Upper lobe of left lung (tissue), 4 donors: Measurements from ENCODE around the gene GP1BB.

Experiments used
- CTCF ChIP-seq, 6 experiments: fragments of 450-650 bp in 4 of 6; fragments of 200-600 bp in 2 of 6; sonication (generic) in 2 of 6; IDR thresholded peaks; one replicate each; pipeline ENCODE4 v1.5.1; 2016 to 2019; ENCODE audit warnings: antibody characterized with exemption in 6 of 6
- EP300 ChIP-seq, 4 donors: sonication (generic); formaldehyde crosslinking; IDR thresholded peaks; one replicate each; pipeline ENCODE4 v1.5.1; 2017; ENCODE audit warnings: antibody characterized with exemption in 4 of 4, control low read depth in 2 of 4
- POLR2A ChIP-seq, 4 donors: fragments of 450-650 bp; IDR thresholded peaks; one replicate each; pipeline ENCODE4 v1.5.1; 2016 to 2017; ENCODE audit warnings: antibody characterized with exemption in 4 of 4, mild to moderate bottlenecking in 2 of 4

- TF ChIP-seq CTCF (IDR thresholded peaks at IDR 0.05) = no peak
- TF ChIP-seq EP300 (IDR thresholded peaks at IDR 0.05) = no peak
- TF ChIP-seq POLR2A (IDR thresholded peaks at IDR 0.05) = no peak
Measured at GRCh38 chr22:19688301-19689290, 34.7 kb upstream of the GP1BB start.
